Colonic mucosa (tissue), 4 donors: ENCODE results near the gene DUSP6. TPM values are rescaled to one million over a fixed set of nuclear protein-coding genes. Genes with fewer than 3 reads are reported as not detected.
A peak's percentile ranks its signal among the peaks of the same experiment; 100 is the strongest.

Experiments used
- DNase-seq: peaks from one replicate; pipeline ENCODE4 v3.0.0-alpha.2; 2020
- H3K27ac ChIP-seq: fragments of 200-600 bp; one replicate; pipeline ENCODE4 v1.8.0; 2021
- H3K27me3 ChIP-seq: fragments of 200-600 bp; one replicate; pipeline ENCODE4 v1.8.0; 2021
- H3K36me3 ChIP-seq: fragments of 200-600 bp; one replicate; pipeline ENCODE4 v1.8.0; 2021
- H3K4me1 ChIP-seq: fragments of 200-600 bp; one replicate; pipeline ENCODE4 v1.8.0; 2021; ENCODE audit warnings: mild to moderate bottlenecking
- H3K4me3 ChIP-seq: fragments of 200-600 bp; one replicate; pipeline ENCODE4 v1.8.0; 2021
- H3K9ac ChIP-seq, 2 donors: one replicate each; pipeline ENCODE4 v1.7.0; 2013; ENCODE audit warnings: control low read depth in 2 of 2, low read depth in 2 of 2, low read length in 2 of 2
- H3K9me3 ChIP-seq: fragments of 200-600 bp; one replicate; pipeline ENCODE4 v1.8.0; 2021
- CTCF ChIP-seq: fragments of 200-600 bp; IDR thresholded peaks from one replicate; pipeline ENCODE4 v1.8.0; 2022; ENCODE audit warnings: antibody characterized with exemption, mild to moderate bottlenecking
- intact Hi-C: fragments of 100-400 bp; cut with DNase I; formaldehyde crosslinking; loops from one replicate; pipeline ENCODE4 v1.14.1; 2022
- total RNA-seq, 2 donors: library from RNA; stranded (reverse); fragmentation: NEBNext Ultra II Directional in 1 of 2; extraction: Animal tissue kit (Norgen Biotek cat#: 25700) in 1 of 2; gene quantifications; one replicate each; pipeline ENCODE4 v1.2.1, GENCODE V29; 2021
- donor health status: healthy.
- donor health status: DM: no; HTN: no; CAD: no.
- donor health status: DM: no; HTN: no; CAD: no.

The DUSP6 gene
- total RNA-seq, 2 donors from 2014 or later = 53.8 to 97.6 TPM

DNA sequence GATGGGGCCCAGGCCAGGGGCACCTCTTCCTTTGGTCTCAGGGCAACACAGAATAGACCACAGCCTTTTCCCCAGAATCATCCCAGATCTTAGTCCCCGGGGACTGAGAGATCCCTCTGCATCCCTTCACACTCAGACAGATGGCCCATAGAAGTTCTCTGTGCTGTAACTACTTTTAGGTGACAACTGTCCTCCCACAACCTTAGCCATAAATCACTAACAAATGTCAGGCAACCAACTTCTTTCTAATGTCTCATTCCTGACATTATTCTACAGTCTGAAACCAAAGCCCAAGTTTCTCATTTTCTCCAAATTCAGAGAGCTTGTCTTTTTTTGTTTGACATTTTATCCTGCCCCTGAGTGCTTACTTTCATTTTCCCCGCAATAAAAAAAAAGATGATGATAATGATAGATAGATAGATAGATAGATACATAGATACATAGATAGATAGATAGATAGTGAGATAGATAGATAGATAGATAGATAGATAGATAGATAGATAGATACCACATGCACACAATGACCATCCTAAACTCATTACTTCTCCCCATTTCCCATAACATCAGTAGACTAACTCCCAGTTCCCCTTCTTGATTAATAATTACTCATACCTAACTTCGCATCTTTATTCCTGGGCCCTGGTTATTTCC lies 28.6 kb downstream of the DUSP6 start:
- no peaks in the 10 kb centered on the region for H3K36me3 ChIP-seq
- no peak for TF ChIP-seq CTCF
- no peaks in the 10 kb centered on the region for H3K4me1 ChIP-seq
- H3K4me3 ChIP-seq = no peak overlapping the region
- intact Hi-C loops = no loop called here
- H3K27me3 ChIP-seq = no peaks in the 10 kb centered on the region
- DNase-seq = no peak
- H3K27ac ChIP-seq = no peak overlapping the region
- H3K9ac ChIP-seq = no peak overlapping the region
- H3K9me3 ChIP-seq = no peaks in the 10 kb centered on the region

DNA sequence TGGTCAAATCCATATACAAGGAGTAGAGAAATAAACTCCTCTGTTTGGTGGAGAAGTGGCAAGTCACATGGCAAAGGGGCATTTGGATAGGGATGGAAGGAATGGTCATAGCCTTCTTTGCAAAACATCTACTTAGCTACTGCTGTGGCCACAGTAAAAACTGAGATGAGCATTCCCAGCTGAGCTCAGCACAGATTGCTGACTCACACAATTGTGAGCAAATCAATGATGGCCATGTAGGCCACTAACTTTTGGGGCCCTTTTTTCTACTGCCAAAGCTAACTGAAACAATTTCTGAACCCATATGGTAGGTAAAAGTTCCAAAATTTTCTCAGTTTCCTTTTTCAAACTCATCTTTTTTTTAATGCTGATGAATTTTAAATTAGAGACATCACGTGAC lies 31.6 kb downstream of the DUSP6 start:
- intact Hi-C loops = no loop called here
- Histone ChIP-seq H3K4me1 (no peaks in the 10 kb centered on the region), H3K9ac (no peak overlapping the region), H3K36me3 (no peaks in the 10 kb centered on the region), H3K4me3 (no peak overlapping the region), H3K27ac (no peak overlapping the region), H3K9me3 (no peaks in the 10 kb centered on the region), H3K27me3 (no peaks in the 10 kb centered on the region)
- no peak for TF ChIP-seq CTCF
- DNase-seq = no peak

DNA sequence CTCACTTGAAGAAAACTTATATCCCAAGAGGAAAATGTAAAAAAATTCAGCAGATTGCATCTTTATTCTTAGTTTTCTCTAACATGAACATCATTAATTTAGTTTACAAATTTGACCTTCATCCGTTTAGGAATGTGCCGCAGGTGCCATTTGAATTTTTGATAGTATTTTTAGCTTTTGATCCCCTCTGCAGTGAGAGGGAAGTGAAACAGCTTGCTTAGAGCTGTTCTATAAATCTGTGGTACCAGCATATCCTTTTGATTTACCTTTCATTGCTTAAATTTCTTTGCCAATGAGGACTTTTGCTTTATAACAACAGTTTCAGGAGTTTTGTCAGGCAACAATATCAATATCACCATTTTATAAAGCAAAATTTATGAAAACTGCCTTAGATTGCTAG lies 32.7 kb downstream of the DUSP6 start:
- H3K9ac ChIP-seq = no peak overlapping the region
- DNase-seq = no peak
- H3K27me3 ChIP-seq = no peaks in the 10 kb centered on the region
- no peaks in the 10 kb centered on the region for H3K4me1 ChIP-seq
- no peaks in the 10 kb centered on the region for H3K9me3 ChIP-seq
- no peak overlapping the region for H3K4me3 ChIP-seq
- intact Hi-C loops = no loop called here
- no peak overlapping the region for H3K27ac ChIP-seq
- no peak for TF ChIP-seq CTCF
- no peaks in the 10 kb centered on the region for H3K36me3 ChIP-seq

DNA sequence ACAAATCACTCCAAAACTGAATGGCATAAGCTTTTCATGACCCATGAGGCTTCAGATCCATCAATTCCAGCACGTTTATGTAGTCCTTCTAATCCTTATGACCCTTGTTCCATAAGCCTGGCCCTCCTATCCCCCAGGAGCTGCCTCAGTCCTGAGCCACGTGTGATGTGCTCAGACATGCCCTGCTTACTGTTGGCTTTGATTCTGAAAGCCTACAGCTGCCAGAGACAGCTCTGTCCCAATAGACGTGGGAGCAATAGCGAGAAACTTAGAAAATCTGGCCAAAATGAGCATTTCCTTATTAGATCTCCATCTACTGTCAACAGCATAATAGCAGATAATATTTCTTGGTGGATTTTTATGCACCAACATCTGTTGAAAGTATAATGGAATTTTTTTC lies 33.2 kb downstream of the DUSP6 start:
- no peaks in the 10 kb centered on the region for H3K4me1 ChIP-seq
- H3K27me3 ChIP-seq = no peaks in the 10 kb centered on the region
- no peak for TF ChIP-seq CTCF
- no peaks in the 10 kb centered on the region for H3K9me3 ChIP-seq
- no peak overlapping the region for H3K4me3 ChIP-seq
- intact Hi-C loops = no loop called here
- DNase-seq = no peak
- no peaks in the 10 kb centered on the region for H3K36me3 ChIP-seq
- no peak overlapping the region for H3K27ac ChIP-seq
- no peak overlapping the region for H3K9ac ChIP-seq

GRCh38 chr12:89316705-89317139 lies 35.6 kb downstream of the DUSP6 start:
- Histone ChIP-seq H3K9ac (no peak overlapping the region), H3K4me3 (no peak overlapping the region), H3K4me1 (no peaks in the 10 kb centered on the region), H3K27ac (no peak overlapping the region), H3K9me3 (no peaks in the 10 kb centered on the region), H3K36me3 (no peaks in the 10 kb centered on the region), H3K27me3 (no peaks in the 10 kb centered on the region)
- peak; percentile 22 for DNase-seq
- TF ChIP-seq CTCF = no peak
- intact Hi-C loops = no loop called here
